ENCODE data around the gene EIF4A2.

The EIF4A2 gene

DNA sequence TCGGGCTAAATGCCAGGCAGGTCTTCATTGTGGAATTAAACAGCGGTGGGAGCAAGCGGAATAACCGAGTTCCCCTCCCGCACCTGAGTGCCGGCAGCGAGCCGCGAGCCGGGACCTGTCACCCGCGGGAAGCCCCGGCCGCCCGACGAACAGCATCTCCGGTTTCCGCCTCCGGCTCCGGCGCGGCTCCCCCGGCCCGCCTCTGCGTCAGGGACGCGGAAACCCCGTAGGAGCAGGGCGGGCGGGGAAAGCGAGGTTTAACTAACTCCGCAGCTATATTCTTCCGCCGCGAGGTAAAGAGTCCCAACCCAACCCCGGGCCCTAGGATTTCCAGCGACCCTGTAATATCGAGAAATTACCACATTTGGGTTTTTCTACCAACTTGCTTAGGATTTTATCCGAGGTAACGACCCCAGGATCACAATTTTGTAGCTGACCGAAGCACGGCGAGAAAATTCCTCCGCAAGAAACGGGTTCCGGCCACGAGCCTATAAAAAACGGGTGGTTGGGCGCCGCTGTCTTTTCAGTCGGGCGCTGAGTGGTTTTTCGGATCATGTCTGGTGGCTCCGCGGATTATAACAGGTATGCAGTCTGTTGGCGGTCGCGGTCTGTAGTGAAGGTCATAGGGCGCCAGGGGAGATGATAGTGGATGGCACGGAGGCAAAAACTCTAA is at the start of gene EIF4A2:
Gene EIF4A2, plus strand, starts transcription at position 520 of the 673 bp plus-strand sequence. Its CDS starts 34 bp downstream, at position 554.
- DNase-seq, result peak; percentile 38 to 93 (median 82)

DNA sequence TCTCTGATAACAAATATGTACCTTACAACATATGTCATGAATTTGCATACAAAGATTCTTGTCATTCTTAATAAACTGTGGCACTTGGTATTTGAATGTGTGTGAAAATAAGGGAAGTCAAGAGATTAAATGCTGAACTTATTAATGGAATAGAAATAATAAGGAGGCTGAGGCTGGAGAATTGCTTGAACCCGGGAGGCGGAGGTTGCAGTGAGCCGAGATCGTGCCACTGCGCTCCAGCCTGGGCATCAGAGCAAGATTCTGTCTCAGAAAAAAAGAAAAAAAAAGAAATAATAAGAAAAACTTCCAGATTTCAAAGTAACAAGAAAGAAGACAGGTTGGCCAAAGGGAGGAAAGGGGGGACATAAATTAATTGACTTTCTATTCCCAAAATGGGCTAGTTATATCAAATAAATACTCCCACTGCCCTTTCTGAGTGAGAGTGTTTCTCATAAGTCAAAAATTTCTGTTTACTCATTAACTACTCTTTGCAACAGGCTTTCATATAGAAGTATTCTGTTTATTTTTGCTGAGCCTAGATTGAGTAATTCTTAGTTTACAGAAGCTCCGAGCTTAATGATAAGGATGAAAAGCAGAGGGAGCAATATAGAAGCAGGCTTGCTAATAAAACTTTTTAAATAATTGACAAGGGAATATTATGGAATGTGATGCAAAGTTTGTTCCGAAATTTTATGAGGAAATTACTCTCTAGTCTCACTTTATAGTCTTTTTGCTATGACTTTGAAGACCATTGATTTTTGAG is 40.6 kb upstream of the EIF4A2 start:
- DNase-seq, result no peak

DNA sequence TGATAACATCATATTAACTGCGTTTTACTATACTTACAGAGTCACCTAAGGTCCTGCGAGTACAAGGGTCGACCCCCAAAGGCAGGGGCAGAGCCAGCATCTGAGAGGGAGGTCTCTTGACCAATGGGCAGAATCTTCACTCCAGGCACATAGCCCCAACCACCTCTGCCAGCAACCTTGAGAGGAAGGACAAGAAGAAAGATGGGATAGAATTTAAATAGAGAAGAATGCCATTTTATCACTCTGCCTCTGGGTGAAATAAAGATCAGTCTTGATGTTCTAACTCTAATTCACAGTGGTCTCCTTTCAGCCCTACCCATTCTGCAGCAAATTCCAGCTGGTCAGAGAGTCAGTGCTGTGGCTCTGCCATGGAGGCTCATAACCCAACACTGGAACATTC is 39.7 kb upstream of the EIF4A2 start:
- no peak for DNase-seq

DNA sequence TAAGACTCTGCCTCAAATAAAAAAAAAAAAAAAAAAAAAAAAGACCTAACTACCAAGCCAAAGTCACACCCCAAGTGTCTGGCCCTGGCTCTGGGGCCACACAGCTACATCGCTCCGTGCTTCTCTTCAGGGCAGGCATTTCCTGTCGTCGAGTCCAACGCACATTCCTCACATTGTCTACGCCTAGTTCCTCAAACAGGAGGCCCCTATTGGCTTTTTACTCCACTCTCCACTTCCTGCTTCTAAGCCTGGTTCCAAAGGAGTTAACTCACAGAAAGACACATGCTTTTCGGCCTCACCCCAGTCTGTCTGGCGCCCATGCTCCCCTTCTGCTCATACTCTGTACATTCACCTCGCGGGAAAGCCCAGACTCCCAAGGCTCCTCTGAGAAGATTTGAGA is 37.4 kb upstream of the EIF4A2 start:
- peak in 7 of 56 donors; percentile 1 to 7 (median 4) for DNase-seq

DNA sequence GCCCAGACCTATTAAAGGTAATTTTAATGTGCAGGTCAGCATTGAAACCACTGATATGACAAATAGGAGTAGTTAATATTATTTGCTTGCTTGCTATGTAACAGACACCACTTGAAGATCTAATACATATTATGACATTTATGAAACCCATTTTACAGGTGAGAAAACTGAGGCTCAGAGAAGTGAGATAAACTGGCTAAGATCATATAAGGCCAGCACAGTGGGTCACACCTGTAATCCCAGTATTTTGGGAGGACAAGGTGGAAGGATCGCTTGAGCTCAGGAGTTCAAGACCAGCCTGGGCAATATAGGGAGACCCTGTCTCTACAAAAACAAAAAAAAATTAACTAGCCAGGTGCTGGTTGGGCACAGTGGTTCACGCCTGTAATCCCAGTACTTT is 33.1 kb upstream of the EIF4A2 start:
- no peak for DNase-seq

DNA sequence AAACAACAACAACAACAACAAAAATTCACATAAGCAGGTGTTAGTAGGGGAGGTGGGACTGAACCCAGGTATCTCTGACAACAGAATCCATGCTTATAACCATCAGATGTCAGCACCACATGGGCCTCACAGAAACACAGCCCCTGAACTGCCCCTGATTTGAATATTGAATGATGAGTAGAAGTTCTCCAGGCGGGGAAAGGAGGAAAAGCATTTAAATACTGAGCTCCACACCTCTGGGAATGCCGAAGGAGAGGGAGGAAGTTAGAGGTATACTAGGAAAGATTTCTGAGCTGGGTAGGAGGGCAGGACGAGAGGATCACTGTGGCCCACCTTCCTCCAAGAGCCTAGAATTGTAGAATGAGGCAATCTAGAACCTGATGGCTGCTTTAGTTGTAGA is 31.9 kb upstream of the EIF4A2 start:
- DNase-seq, result no peak

DNA sequence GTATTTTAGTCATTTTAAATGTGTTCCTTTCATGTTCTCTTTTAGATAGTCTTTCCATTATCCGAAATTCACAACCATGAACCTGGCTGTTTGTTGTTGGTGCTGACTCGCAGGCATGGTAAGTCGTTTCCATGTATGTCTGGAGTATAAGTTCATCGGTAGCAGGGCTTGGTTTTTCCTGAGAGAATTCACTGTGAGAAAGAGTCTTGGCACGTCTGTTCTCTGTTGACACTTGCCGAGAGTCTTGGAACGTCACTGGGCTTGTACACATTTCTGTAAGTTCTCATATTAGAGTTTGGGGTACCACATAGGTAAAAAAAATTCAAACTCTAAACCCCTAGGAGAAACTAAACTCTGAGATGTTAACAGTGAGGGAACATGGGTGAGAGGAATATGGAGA is 29.4 kb upstream of the EIF4A2 start:
- no peak for DNase-seq

DNA sequence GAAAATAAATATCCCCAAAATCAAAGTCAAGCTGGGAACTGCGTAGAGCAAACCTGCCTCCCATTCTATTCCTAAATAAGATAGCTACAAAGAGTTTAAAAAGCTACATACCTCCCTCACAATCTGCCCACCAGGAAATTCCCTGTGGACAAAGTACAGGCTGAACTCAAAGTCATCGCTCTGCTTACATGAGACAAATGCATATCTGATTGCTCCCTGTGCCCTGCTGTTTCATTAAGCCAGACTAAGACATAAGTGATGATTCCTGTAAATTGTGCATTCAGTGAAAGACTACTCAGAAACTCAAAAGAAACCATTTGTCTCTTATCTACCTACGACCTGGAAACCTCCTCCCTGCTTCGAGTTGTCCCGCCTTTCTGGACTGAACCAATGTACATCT is 28.5 kb upstream of the EIF4A2 start:
- no peak for DNase-seq

DNA sequence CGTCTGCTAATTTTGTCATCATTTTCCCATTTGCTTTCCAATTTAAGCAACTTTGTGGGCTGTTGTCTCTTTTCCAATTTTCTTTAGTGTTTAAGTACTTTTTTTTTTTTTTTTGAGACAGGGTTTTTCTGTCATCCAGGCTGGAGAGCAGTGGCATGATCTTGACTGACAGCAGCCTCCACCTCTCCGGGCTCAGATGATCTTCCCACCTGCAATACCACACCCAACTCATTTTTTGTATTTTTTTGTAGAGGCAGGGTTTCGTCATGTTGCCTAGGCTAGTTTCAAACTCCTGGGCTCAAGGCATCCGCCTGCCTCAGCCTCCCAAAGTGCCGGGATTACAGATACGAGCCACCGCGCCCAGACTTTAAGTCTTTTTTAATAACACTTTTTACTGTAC is 26.2 kb upstream of the EIF4A2 start:
- DNase-seq, result no peak

DNA sequence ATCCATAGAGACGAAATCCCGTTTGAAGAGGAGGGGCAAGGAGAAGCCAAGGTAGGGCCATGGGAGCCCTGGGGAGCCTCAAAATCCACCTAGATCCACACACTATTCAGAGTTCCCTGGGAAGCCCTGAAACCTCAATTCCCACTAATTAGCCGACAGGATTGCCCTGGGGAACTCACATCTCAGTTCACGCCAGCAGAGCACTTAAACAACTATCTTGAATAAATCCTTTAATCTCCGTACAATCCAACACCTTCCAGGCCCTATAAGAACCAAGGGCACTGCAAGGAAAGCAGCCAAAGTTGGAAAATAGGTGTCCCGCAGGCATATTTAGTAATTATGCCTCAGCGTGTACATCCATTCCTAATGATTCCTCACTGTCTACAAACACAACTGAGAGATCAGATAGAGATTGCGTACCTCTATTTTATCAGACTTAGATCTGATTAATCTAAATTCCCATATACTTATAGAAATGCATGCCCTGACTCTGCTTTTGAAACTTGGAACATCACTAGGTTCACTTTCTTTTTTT is 25.6 kb upstream of the EIF4A2 start:
- no peak for DNase-seq

DNA sequence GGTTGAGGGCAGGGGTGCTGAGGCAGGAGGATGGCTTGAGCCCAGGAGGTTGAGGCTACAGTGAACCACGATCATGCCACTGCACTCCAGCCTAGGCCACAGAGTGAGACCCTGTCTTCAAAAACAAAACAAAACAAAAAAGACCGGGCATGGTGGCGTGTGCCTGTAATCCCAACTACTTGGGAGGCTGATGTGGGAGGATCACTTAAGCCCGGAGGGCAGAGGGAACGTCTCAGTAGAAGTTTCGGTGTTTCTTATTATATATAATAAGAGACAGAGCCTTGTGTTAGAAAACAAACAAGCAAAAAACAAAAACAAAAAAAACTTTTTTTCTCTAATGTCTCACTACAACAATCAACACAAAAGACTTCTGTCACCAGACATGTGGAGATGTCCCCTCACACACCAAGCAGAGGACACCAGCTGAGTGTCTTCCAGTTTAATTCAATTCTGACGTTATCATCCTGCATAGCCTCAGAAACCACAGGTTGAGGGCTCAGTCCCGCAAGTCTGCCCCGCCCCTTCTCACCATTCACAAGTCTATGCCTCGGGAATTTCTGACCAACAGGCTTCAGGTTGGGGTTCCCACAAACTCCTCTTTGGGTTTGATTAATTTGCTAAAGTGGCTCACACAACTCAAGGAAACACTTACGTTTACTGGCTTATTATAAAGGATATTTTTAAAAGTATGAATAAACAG is 24.0 kb upstream of the EIF4A2 start:
- no peak for DNase-seq

DNA sequence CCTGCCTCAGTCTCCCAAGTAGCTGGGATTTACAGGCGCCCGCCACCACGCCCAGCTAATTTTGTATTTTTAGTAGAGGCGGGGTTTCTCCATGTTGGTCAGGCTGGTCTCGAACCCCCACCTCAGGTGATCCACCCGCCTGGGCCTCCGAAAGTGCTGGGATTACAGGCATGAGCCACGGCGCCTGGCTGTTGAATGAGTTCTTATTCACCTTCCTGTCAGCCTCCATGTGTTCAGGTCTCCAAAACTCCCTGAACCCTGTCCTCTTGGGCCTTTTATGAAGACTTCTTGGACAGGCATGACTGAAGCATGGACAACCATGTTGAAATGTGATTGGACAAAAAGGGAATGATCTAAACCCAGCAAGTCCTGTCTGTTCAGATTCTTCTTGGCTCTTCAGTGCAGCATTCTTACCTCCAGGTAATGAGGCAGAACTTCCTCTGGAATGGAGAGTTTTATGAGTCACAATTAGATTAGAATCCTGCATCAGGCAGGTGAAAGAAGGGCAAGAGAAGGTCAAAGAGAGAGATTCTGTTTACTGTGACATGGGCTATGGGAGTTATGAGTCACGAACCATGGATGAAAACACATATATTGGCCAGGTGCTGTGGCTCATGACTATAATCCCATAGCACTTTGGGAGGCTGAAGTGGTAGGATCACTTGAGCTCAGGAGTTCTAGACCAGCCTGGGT is 23.1 kb upstream of the EIF4A2 start:
- DNase-seq, result no peak

DNA sequence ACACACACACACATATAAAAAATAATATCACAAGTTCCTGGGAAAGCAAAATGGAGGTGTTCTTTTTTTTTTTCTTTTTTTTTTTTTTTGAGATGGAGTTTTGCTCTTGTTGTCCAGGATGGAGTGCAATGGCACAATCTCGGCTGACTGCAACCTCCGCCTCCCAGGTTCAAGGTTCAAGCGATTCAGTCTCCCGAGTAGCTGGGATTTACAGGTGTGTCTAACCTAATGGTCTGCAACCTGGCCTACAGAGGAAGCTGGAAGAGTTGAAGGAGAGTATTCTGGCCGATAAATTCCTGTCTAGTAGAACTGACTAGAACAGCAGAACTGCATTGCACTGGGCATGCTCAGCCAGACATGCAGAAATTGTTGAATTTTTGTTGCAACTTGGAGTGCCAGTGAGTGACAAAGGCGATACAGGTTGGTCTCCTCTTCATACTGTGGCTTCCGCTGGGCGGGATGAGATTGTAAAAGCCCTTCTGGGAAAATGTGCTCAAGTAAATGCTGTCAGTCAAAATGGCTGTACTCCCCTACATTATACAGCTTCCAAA is 22.4 kb upstream of the EIF4A2 start:
- DNase-seq, result no peak

DNA sequence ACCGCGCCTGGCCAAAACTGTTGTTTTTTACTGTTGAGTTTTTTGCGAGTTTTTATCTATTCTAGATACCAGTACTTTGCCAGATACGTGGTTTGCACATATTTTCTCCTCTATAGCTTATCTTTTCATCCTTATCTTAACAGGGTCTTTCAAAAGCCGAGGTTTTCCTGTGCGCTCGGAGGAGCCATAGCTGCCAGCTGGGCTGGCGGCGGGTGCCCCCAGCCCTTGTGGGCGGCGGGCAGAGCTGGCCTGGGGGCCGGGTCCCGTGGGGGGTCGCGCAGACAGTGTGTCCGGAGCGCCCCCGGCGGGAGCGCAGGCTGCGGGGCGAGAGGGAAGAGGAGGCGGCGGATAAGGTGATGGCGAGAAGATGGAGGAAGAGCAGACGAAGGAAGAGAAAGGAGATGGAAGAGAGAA is 11.1 kb upstream of the EIF4A2 start:
- DNase-seq, result peak in 2 of 56 donors; percentile 9 to 26

DNA sequence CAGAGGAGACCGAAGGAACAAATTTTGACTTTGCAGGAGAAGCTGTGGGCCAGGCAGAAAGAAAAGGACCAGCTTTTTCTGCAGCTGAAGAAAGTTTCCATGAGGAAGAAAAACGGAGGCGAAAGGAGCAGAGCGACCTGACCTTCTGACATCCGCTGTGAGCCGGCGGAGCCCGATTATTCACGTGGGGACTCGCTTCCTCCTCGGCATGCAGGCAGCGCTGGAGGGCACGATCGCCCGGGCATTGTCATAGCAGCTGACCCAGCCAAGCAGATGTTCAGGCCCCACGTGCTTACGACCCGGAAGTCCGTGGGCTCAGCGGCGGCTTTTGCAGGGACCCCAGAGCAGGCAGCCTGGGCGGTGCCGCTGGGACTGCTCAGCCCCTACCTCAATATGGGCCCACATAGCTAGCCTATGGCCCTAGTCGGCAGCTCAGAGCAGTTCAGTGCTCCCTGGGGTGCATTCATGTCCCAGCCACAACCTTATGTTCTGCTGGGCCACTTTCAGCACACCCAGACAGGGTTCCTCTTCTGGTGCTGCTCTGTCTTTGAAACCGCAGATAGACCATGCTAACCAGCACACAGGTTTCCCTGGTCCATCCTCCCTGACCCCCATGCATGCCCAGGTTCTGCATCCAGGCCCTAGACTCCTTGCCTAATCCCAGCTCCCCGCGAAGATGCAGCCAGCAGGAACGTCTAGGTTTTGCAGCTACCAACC is 10.5 kb upstream of the EIF4A2 start:
- peak in 49 of 56 donors; percentile 4 to 67 (median 34) for DNase-seq

DNA sequence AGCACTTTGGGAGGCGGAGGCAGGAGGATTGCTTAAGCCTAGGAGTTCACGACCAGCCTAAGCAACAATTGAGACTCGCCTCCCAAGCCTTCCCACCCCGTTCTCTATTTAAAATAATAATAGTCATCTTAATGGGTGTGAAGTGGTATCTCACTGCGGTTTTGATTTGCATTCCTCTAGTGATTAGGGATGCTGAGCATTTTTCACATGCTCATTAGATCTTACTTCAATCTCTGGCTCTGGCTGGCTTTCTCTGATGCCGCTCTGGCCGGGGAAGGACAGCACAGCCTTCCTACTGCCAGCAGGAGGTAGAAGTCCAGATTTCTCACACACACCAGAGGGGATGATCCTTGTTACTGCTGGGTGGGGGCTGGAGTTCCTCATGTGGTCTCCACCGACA is 7.4 kb upstream of the EIF4A2 start:
- DNase-seq, result no peak

DNA sequence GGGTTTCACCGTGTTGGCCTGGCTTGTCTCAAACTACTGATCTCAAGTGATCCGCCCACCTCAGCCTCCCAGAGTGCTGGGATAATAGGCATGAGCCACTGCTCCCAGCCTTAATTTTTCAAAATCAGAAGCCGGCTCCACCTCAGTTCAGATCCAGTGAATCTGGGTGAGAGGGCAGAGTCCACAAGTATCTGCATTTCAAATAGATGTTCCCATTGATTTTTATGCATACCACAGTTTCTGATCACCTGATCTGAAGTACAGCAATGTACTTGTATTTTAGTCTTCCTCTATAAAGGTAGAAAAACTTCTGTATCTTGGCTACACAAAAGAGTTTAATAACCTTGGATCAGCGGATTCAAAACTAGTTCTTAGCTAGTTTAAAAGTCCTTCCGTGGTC is 4.2 kb upstream of the EIF4A2 start:
- DNase-seq, result no peak

DNA sequence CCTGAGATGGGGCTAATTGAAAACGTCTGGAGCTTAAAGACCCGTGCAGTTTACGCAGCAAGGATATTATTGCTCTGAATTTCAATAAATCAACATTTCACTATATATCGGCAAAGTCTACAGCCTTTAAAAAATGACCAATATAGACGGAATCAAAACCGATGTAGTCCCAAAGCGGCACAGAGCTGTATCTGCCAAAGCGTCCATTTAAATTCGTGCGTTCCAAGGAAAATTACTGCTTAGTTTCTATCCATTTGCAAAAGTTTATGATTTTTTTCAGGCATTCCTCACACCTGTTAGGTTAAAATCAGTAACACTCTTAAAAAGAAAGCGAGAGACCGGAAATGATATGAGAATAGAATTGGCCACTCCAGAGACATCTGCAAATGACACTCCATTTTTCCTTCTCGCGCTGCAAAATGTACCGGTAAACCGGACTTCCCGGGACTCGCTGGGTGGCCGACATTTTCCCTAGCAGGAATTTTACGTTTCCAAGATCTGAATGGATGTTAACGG is 777 bp upstream of the EIF4A2 start:
- peak in 1 of 56 donors; percentile 66 for DNase-seq

DNA sequence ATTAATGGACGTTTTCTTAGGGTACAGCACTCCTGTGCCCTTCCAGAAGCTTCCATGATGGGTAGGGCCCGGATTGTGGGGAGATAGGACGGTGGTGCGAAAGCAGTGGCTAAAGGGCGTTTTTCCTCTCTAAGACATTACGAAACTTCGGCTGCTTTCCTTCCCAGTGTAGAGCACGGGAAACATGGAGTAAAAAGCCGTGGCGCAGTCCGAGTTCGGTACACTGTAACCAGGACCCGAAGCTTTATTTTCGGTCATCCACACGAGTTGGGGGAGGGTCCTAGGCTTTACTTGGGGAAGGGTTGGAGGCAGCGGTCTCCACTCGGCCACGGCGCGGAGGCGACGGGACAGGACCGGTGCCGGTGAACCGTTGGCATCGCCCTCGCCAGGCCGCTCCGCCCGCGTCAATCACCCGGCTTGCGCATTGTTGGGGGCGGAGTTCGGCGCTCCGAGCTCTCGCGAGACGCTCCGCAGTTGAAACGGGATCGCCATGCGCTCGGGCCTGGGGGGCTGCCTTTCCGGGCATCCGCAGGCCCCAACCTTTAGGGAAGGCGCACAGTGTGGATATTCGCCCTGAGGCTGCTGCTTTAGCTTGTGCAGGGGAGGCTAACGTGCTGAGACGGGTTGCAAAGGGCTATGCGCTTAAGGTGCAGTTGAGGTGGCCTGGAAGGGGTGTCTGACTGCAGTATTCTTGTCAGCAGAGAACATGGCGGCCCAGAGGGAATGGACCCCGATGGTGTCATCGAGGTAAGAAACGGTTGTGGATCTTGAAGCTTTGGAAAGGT is 546 bp downstream of the EIF4A2 start:
- DNase-seq, result peak in 55 of 56 donors; percentile 5 to 87 (median 68)

Data from amygdala (tissue), 56 donors.